HG03457 (cell line): Measurements from ENCODE around the gene EFCAB7.

ENCODE experiments used
- ATAC-seq: cut with Tn5 transposase; IDR thresholded peaks from one replicate; pipeline ENCODE4 v1.9.1; 2021; ENCODE audit warnings: moderate number of reproducible peaks; ENCODE audit not compliant: unreplicated experiment

The EFCAB7 gene

GRCh38 chr1:63601912-63602311 is 78.6 kb downstream of the EFCAB7 start:
- ATAC-seq: no peak

GRCh38 chr1:63602629-63603028 is 79.3 kb downstream of the EFCAB7 start:
- no peak for ATAC-seq

GRCh38 chr1:63603810-63604209 is 80.5 kb downstream of the EFCAB7 start:
- ATAC-seq: no peak

GRCh38 chr1:63607322-63607721 is 84.0 kb downstream of the EFCAB7 start:
- ATAC-seq: no peak

- ATAC-seq: no peak
Measured at GRCh38 chr1:63611231-63611630, 87.9 kb downstream of the EFCAB7 start.

- ATAC-seq: no peak
Measured at GRCh38 chr1:63612564-63612963, 89.2 kb downstream of the EFCAB7 start.

GRCh38 chr1:63612971-63613370 is 89.6 kb downstream of the EFCAB7 start:
- ATAC-seq: no peak

GRCh38 chr1:63615768-63616420 is 92.6 kb downstream of the EFCAB7 start:
- ATAC-seq: no peak

GRCh38 chr1:63617450-63617849 is 94.1 kb downstream of the EFCAB7 start:
- no peak for ATAC-seq

GRCh38 chr1:63618011-63618410 is 94.7 kb downstream of the EFCAB7 start:
- ATAC-seq: no peak

- ATAC-seq: no peak
Measured at GRCh38 chr1:63619558-63619957, 96.2 kb downstream of the EFCAB7 start.

- ATAC-seq: no peak
Measured at GRCh38 chr1:63620671-63621070, 97.3 kb downstream of the EFCAB7 start.

GRCh38 chr1:63621075-63621474 is 97.8 kb downstream of the EFCAB7 start:
- no peak for ATAC-seq

- no peak for ATAC-seq
Measured at GRCh38 chr1:63621698-63622097, 98.4 kb downstream of the EFCAB7 start.
